H1 (cell line): ENCODE data around the gene PAX9. TPM values are rescaled to one million over a fixed set of nuclear protein-coding genes. Genes with fewer than 3 reads are reported as not detected.

Experiments used
- BACH1 ChIP-seq: IDR thresholded peaks from 2 replicates; pipeline ENCODE4 v1.6.1; 2012; ENCODE audit warnings: low read length, improper control_type of control experiment
- EGR1 ChIP-seq: IDR thresholded peaks from 2 replicates; pipeline ENCODE4 v1.6.1; 2011; ENCODE audit warnings: low read depth, low read length, borderline replicate concordance
- HDAC6 ChIP-seq: IDR thresholded peaks from one replicate; pipeline ENCODE4 v1.7.1; 2012; ENCODE audit warnings: low read depth, mild to moderate bottlenecking, inconsistent platforms, low read length, moderate library complexity
- PHF8 ChIP-seq: fragments of 200-600 bp; sonication (generic); conservative IDR thresholded peaks from 2 replicates; pipeline ENCODE4 v1.7.1; 2012; ENCODE audit warnings: low read depth, mild to moderate bottlenecking, inconsistent platforms, low read length, moderate library complexity
- SP1 ChIP-seq: IDR thresholded peaks from 2 replicates; pipeline ENCODE4 v1.6.1; 2011; ENCODE audit warnings: low read depth, low read length
- ZNF274 ChIP-seq: IDR thresholded peaks from 2 replicates; pipeline ENCODE4 v1.7.0; 2012; ENCODE audit warnings: low read length, borderline replicate concordance; ENCODE audit errors: extremely low read depth
- polyA plus RNA-seq, 7 experiments: library from polyadenylated mRNA; depleted of rRNA in 3 of 7; stranded (reverse) in 5 of 7; unstranded in 2 of 7; fragments of >200 nt in 5 of 7; fragments of 200-250 nt in 2 of 7; gene quantifications; 1 replicate in 5 of 7; 2 replicates in 1 of 7; 4 replicates in 1 of 7; pipeline versions ENCODE4 v1.2.1 to v1.2.3, GENCODE V29; 2011 to 2013; ENCODE audit warnings: missing spikeins in 2 of 7, mixed read lengths in 2 of 7
- total RNA-seq: library from RNA; stranded (reverse); fragmentation: NEBNext Ultra II Directional; extraction: Animal tissue kit (Norgen Biotek cat#: 25700); gene quantifications from 2 replicates; pipeline ENCODE4 v1.2.1, GENCODE V29; 2021
- TF ChIP-seq, protein P1 (sequence below): fragments of 300-600 bp; sonication (generic); IDR thresholded peaks from 2 replicates; pipeline ENCODE4 v1.7.1; 2012; ENCODE audit warnings: low read length, moderate library complexity, mild to moderate bottlenecking, inconsistent platforms; ENCODE audit not compliant: insufficient replicate concordance

Gene PAX9
- total and polyA plus RNA-seq, 2 of the 8 experiments (the other 6 are each of a cell fraction or from before 2014, with no cell fraction given), result 0.05 TPM; not detected in 1

DNA sequence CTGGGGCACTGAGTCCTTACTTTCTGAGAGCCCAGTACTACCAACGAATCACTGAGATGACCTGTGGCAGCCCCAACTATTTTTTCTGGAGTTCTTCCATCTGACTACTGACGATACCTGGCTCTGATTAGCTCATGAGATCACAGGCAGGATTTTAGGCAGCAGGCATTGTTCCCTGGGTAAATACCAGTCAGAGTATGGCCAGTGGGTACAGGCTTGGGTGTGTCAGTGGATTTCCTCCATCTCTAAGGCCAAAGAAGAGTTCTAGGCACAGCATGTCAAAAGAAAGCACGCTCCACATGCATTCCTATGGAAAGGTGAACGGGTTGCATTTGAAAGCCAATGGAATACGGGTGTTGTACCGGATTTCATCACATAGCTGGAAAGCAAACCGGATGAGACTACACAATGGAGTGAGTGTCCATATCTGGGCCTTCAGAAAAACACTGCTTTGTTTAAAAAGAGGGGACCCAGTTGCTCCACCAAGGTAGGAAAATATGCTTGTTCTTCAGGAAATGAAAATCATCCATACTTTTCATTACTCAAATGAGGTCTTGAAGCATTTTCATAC is 55.0 kb downstream of the PAX9 start (continued):
- TF ChIP-seq, protein P1, sequence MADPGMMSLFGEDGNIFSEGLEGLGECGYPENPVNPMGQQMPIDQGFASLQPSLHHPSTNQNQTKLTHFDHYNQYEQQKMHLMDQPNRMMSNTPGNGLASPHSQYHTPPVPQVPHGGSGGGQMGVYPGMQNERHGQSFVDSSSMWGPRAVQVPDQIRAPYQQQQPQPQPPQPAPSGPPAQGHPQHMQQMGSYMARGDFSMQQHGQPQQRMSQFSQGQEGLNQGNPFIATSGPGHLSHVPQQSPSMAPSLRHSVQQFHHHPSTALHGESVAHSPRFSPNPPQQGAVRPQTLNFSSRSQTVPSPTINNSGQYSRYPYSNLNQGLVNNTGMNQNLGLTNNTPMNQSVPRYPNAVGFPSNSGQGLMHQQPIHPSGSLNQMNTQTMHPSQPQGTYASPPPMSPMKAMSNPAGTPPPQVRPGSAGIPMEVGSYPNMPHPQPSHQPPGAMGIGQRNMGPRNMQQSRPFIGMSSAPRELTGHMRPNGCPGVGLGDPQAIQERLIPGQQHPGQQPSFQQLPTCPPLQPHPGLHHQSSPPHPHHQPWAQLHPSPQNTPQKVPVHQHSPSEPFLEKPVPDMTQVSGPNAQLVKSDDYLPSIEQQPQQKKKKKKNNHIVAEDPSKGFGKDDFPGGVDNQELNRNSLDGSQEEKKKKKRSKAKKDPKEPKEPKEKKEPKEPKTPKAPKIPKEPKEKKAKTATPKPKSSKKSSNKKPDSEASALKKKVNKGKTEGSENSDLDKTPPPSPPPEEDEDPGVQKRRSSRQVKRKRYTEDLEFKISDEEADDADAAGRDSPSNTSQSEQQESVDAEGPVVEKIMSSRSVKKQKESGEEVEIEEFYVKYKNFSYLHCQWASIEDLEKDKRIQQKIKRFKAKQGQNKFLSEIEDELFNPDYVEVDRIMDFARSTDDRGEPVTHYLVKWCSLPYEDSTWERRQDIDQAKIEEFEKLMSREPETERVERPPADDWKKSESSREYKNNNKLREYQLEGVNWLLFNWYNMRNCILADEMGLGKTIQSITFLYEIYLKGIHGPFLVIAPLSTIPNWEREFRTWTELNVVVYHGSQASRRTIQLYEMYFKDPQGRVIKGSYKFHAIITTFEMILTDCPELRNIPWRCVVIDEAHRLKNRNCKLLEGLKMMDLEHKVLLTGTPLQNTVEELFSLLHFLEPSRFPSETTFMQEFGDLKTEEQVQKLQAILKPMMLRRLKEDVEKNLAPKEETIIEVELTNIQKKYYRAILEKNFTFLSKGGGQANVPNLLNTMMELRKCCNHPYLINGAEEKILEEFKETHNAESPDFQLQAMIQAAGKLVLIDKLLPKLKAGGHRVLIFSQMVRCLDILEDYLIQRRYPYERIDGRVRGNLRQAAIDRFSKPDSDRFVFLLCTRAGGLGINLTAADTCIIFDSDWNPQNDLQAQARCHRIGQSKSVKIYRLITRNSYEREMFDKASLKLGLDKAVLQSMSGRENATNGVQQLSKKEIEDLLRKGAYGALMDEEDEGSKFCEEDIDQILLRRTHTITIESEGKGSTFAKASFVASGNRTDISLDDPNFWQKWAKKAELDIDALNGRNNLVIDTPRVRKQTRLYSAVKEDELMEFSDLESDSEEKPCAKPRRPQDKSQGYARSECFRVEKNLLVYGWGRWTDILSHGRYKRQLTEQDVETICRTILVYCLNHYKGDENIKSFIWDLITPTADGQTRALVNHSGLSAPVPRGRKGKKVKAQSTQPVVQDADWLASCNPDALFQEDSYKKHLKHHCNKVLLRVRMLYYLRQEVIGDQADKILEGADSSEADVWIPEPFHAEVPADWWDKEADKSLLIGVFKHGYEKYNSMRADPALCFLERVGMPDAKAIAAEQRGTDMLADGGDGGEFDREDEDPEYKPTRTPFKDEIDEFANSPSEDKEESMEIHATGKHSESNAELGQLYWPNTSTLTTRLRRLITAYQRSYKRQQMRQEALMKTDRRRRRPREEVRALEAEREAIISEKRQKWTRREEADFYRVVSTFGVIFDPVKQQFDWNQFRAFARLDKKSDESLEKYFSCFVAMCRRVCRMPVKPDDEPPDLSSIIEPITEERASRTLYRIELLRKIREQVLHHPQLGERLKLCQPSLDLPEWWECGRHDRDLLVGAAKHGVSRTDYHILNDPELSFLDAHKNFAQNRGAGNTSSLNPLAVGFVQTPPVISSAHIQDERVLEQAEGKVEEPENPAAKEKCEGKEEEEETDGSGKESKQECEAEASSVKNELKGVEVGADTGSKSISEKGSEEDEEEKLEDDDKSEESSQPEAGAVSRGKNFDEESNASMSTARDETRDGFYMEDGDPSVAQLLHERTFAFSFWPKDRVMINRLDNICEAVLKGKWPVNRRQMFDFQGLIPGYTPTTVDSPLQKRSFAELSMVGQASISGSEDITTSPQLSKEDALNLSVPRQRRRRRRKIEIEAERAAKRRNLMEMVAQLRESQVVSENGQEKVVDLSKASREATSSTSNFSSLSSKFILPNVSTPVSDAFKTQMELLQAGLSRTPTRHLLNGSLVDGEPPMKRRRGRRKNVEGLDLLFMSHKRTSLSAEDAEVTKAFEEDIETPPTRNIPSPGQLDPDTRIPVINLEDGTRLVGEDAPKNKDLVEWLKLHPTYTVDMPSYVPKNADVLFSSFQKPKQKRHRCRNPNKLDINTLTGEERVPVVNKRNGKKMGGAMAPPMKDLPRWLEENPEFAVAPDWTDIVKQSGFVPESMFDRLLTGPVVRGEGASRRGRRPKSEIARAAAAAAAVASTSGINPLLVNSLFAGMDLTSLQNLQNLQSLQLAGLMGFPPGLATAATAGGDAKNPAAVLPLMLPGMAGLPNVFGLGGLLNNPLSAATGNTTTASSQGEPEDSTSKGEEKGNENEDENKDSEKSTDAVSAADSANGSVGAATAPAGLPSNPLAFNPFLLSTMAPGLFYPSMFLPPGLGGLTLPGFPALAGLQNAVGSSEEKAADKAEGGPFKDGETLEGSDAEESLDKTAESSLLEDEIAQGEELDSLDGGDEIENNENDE, result no peak
- no peak for TF ChIP-seq PHF8
- no peak for TF ChIP-seq ZNF274
- no peak for TF ChIP-seq EGR1
- no peak for TF ChIP-seq BACH1
- TF ChIP-seq SP1, result no peak
- TF ChIP-seq HDAC6, result no peak
